GM18505 (cell line): ENCODE measurements around the gene DHX36.

ENCODE experiments used
- ATAC-seq: cut with Tn5 transposase; IDR thresholded peaks from one replicate; pipeline ENCODE4 v1.9.1; 2021; ENCODE audit not compliant: unreplicated experiment
- POLR2A ChIP-seq: IDR thresholded peaks from 4 replicates; pipeline ENCODE4 v1.6.1; 2011; ENCODE audit warnings: borderline replicate concordance; ENCODE audit not compliant: insufficient read depth, insufficient read length; ENCODE audit errors: extremely low read depth

Gene DHX36

GRCh38 chr3:154273381-154273780 is 50.9 kb downstream of the DHX36 start:
- no peak for ATAC-seq
- no peak for TF ChIP-seq POLR2A

- ATAC-seq, result no peak
- no peak for TF ChIP-seq POLR2A
Measured at GRCh38 chr3:154254527-154254926, 69.8 kb downstream of the DHX36 start.

GRCh38 chr3:154252759-154253638 is 71.3 kb downstream of the DHX36 start:
- no peak for TF ChIP-seq POLR2A
- peak; percentile 93 for ATAC-seq

- TF ChIP-seq POLR2A, result no peak
- no peak for ATAC-seq
Measured at GRCh38 chr3:154251610-154252009, 72.7 kb downstream of the DHX36 start.

GRCh38 chr3:154250291-154250690 is 74.0 kb downstream of the DHX36 start:
- ATAC-seq, result no peak
- no peak for TF ChIP-seq POLR2A

GRCh38 chr3:154247806-154248415 is 76.4 kb downstream of the DHX36 start:
- TF ChIP-seq POLR2A, result no peak

GRCh38 chr3:154244644-154245043 is 79.6 kb downstream of the DHX36 start:
- TF ChIP-seq POLR2A, result no peak
- ATAC-seq, result no peak

More at GRCh38 chr3:154247806-154248415, 76.4 kb downstream of the DHX36 start:
- no peak for ATAC-seq

- TF ChIP-seq POLR2A, result no peak
- no peak for ATAC-seq
Measured at GRCh38 chr3:154243353-154243752, 80.9 kb downstream of the DHX36 start.

GRCh38 chr3:154242766-154243165 is 81.5 kb downstream of the DHX36 start:
- no peak for TF ChIP-seq POLR2A
- no peak for ATAC-seq

- ATAC-seq, result no peak
- no peak for TF ChIP-seq POLR2A
Measured at GRCh38 chr3:154241496-154241895, 82.8 kb downstream of the DHX36 start.

GRCh38 chr3:154240235-154240634 is 84.1 kb downstream of the DHX36 start:
- ATAC-seq, result no peak
- TF ChIP-seq POLR2A, result no peak

GRCh38 chr3:154236331-154236730 is 88.0 kb downstream of the DHX36 start:
- ATAC-seq, result no peak
- no peak for TF ChIP-seq POLR2A

GRCh38 chr3:154235330-154235729 is 89.0 kb downstream of the DHX36 start:
- TF ChIP-seq POLR2A, result no peak
- ATAC-seq, result no peak

GRCh38 chr3:154229217-154229590 is 95.1 kb downstream of the DHX36 start:
- TF ChIP-seq POLR2A, result no peak
- no peak for ATAC-seq
